A549 treated with AZD2906 at 1 μM for 4 hours (cell line): Measurements from ENCODE around the gene OSER1. TPM values are rescaled to one million over a fixed set of nuclear protein-coding genes. Genes with fewer than 3 reads are reported as not detected.

Experiments
- total RNA-seq: library from RNA; stranded (reverse); fragments of 200-300 nt; extraction: Qiagen RNA extraction; gene quantifications from 5 replicates; pipeline ENCODE4 v1.2.3, GENCODE V29; 2022

The OSER1 gene
- 51.6 to 58.9 TPM (median 54.6 TPM) in 5 replicates for total RNA-seq

GRCh38 chr20:44210406-44211176 is at the start of gene OSER1:
TSS of gene OSER1 (minus strand) at chr20:44210771. CDS start at chr20:44206957, 3,814 bp downstream.

GRCh38 chr20:44247131-44247571 is 36.6 kb upstream of the OSER1 start, which contains the start of gene GDAP1L1:
TSS of gene GDAP1L1 (plus strand) at chr20:44247308. CDS start at chr20:44247335, 27 bp downstream.

GRCh38 chr20:44187054-44187771 is 23.4 kb downstream of the OSER1 start, which contains the start of gene JPH2:
TSS of gene JPH2 (minus strand) at chr20:44187188. CDS start at chr20:44186705, 483 bp downstream.

Other genes starting within 250 kb of the OSER1 start
- gene JPH2, start 23.6 kb downstream of the OSER1 start, total RNA-seq, result 5.9 to 7.9 TPM (median 7.8 TPM) in 5 replicates
- gene GDAP1L1, start 36.5 kb upstream of the OSER1 start, total RNA-seq, result 0.09 TPM in 1 of 5 replicates, not detected in the others
- gene FITM2, start 100.4 kb upstream of the OSER1 start, total RNA-seq, result 8.4 to 10.3 TPM (median 9.7 TPM) in 5 replicates
- gene R3HDML, start 126.3 kb upstream of the OSER1 start, total RNA-seq, result 0.13 to 0.59 TPM (median 0.34 TPM) in 5 replicates
- 17.2 to 20.0 TPM (median 19.8 TPM) in 5 replicates for gene HNF4A, start 144.9 kb upstream of the OSER1 start, total RNA-seq